NCI-H526 (cell line): ENCODE results near the gene CDH12.
"Not testable (repeated sequence)": the region's sequence is repeated elsewhere in the genome, so short reads cannot be mapped to it uniquely, and the experiment has no call there.

Experiments
- DNase-seq, 2 experiments: peaks; one replicate each; lab custom pipeline; 2025; lab: John Stamatoyannopoulos, UW

Gene CDH12

DNA sequence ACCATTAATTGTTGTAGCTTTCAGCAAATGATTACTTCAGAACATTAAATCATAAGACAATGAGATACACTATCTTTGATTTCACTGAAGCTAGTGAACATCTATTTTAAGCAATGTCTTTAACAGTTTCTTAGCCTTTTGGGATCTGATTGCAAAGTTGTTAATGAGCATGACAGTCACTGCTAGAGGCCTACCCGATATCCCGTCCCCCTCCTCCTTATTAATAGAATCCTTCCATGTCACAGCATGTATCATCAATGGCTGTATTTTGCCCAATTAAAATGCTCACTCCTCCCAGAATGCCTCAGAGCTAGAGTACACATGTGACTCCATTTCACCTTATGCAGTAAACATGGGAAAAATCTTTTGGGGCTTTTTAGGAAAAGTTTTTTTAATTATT is 852.0 kb downstream of the CDH12 start:
- not testable (repeated sequence) for DNase-seq

DNA sequence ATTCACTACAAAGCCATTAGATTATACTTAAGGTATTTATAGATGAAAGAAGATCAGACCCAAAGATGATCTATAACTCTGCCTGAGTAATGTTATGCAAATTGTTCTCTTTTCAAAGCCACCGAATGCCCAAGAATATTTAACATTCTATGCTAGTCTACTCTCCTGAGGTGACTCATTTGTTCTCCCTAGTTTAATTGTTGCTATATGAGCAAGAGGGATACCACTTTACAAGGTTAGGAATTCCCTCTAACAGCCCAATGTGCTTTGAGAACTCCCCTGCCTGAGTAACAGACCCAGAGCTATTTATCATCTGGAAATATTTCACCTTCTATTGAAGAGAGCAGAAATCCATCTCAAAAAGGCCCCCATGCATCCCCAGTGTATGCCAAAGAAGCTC is 867.3 kb downstream of the CDH12 start:
- not testable (repeated sequence) for DNase-seq

DNA sequence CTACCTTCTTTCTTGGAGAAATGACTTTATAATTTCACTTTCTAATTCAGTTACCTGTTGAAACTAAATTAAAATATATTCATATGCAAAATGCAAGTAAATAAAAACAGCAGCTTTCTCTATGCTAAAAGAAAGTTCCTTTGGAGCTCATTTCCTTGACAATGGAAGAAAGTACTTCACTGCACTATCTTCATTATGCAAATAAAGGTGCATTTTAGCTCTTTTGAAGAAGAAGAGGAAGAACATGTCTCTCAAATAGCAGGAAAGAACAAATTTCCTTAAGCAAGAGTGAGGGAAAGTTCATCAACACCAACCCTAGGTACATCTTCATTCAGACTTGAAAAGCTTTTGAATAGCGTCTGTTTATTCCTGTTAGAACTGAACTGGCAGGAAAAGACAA is 901.6 kb downstream of the CDH12 start:
- not testable (repeated sequence) for DNase-seq

DNA sequence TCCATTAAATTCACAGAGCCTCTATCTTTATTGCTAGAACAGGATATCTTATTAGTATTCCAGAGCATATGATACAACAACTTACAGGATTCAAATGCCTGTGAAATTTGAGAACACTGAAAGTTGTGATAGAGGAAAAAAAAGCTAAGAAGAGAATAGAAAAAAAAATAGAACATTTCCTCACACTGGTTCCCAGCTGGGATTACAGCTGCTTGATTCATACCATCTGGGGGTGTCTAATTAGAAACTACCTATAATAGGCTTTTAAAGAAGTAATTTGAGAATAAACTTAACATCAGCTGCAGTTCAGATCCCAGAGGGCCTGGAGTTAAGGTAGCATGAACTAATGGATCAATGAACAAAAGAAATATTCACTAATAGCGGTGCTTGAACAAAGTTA is 922.0 kb downstream of the CDH12 start:
- no peak for DNase-seq

DNA sequence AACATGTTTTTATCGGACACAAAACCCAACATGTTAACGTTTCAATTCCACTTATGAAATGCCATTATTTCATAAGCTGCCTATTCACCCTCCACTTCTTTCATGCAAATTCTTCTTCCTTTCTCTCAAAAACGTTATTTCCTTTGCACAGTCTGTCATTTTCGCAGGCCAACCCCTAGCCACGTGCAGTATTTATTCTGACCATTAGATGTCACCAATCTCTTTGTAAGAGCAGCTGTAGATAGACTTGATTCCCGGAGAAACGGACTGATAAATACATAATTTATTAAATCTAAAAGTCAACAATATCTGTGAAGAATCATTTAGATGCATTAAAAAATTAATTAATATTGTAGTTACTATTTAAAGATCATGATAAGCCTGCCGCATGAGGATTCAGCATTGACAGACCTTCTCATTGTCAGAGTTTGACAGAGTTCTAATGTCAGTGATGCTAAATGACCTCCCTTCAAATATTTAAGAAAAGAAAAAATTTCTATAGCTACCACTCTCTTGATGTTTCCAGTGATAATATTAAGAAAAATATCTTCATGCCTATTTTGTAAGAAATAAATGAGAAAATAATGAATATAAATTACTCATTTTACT is 933.6 kb downstream of the CDH12 start:
- peak; percentile 44 to 77 for DNase-seq

DNA sequence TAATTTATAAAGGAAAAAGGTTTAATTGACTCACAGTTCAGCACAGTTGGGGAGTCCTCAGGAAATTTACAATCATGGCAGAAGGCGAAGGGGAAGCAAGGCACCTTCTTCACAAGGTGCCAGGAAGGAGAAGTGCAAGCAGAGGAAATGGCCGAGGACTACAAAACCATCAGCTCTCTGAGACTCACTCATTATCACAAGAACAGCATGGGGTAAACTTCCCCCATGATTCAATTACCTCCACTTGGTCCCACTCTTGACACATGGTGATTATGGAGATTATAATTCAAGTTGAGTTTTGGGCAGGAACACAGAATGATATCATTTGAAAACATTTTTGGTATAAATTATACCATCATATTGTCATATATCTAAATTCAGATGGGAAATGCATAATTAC is 934.7 kb downstream of the CDH12 start:
- no peak for DNase-seq

DNA sequence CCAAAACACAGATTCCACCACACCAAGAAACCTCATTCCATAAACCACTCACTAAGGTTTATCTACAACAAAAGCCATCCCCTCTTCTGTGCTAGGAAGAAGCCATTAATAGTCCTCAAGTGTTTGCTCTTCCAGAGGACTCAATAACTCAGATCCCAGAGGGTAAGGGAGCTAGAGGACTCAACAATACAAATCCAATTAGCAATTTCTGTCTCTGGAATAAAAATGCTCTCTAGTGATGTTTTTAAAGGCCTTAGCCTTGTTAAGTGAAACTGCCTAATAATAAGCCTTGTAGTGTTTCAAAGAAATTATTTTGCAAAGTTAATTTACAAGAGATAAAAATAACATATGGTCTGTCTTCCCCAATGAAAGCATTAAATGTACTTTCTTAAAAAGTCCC is 942.4 kb downstream of the CDH12 start:
- no peak for DNase-seq

DNA sequence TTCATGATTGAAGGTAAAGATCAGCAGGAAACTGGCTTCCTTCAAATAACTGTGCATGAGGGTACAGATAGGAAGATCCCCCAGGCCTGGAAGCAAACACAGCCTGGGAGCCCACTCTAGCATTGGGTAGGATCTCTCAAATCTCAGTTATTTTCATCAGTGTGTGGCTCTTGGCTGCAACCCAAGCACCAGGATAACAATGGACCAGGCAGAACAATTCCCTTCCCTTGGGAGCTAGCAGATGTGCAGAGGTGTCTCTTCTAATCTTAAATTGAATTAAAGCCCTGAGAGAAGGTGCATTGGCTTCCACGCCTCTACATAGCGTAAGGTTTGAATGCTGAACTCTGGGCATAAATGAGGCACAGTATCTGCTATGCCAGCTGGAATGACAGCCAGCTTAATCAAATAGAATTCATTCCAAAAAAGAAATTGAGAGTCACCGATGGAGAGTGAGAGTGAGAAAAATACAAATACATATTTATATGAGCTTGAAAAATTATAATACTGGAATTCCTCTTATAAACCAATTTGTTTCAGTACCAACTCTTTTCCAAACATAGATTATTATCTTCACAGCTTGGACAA is 957.3 kb downstream of the CDH12 start:
- DNase-seq: no peak

DNA sequence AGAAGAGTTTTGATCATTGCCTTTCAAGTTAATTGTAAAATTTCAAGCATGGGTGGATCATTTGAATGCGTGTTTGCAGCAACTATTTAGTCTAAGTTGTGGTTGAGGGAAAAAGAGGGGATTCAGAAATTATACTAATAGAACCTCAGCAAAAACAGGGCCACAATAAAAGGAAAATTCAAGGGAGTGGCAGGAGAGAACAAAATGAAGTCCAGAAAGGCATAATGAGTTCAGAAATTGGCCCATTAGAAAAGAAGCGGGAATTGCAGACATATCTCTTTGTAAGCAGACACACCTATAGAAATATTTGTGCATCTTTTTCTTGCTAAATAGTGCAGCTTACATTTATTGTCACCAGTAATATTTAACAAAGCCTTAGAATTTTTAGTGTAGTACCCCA is 960.0 kb downstream of the CDH12 start:
- DNase-seq: no peak

DNA sequence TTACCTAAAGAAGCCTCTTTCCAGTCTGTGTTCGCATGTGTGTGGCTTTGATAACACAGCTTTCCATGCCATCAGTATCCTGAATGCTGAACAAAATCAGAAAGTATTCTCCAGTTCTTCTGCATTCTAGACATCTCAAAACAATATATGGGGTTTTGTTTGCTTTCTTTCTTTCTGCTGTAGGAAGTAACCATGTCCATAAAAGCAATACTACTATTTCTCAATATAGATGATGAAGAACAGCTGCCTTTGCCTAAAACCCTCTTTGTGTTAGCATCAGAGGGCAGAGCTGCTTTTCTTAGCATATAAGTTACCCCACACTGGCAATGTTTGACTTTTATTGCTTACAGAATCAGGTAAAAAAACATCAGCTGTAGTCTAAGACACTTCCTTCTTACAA is 963.6 kb downstream of the CDH12 start:
- no peak for DNase-seq

DNA sequence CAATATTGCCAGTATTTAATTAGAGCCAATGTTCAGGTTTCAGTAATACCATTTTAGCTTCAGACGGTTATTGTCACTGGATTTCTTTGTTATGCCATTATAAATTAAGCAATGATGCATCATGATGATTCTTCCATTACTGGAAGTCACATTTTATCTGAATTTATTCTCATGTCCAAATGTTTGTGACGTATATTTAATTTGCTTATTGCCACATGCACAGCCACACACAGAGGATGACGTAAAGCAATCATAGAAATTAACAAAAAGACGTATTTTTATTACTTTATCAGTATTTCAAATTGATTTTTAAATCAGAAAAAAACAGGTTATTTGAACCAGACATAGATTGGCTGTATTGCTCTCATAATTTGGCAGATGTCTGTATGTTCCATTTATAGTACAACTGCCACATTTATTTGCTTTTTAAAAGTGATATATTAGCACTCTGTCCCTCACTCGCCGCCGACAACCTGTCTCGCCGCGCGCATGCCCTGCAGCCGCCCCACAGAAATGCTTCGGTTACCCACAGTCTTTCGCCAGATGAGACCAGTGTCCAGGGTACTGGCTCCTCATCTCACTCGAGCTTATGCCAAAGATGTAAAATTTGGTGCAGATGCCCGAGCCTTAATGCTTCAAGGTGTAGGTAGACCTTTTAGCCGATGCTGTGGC is 970.9 kb downstream of the CDH12 start:
- DNase-seq: no peak

DNA sequence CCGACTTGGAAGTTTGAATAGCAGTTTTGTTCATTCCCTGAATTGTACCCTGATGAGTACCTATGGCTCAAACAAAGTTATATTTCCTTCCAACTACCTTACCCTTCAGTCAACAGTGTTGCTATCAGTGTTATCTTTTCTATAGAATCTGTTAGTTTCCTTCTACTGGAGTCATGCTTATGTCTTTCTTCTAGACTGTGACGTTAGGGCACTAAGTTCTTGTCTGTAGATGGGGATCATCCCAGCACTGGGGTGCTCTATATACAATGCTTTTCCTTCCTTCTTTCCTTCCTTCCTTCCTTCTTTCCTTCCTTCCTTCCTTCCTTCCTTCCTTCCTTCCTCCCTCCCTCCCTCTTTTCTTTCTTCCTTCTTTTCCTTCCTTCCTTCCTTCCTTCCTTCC is 973.0 kb downstream of the CDH12 start:
- DNase-seq: no peak

DNA sequence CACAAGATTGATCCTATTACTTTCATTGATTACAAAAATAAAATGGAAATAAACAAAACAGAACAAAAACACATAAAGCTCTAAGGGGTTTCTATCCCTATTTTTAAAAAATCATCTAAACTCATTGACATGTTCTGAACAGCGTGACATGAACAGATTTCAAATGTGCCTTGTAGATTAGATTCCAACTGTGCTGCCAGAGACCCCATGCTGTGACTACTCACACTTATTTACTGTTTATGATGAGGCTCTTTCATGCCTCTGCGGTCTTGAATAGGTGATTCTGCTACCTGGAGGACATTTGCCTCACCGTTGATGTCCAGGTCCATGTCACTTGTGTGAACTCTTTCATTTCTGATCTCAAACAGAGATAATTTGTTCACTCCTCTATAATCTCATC is 990.2 kb downstream of the CDH12 start:
- no peak for DNase-seq

DNA sequence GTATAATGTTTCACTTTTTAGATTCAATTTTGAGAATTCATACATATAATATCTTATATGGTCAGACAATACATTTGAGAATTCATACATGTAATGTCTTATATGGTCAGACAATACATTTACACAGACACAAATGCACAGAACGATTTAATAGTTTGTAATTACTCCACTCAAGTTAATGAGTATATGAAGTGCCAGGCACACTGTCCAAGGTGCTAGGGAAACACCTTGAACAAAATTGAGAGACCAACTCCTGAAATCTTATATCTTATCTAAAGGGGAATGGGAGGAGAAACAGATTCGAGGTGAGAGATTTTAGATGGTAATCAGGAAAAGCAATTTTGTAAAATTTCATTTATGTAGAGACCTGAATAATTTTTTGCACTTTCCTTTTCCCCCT is 994.7 kb downstream of the CDH12 start:
- no peak for DNase-seq

DNA sequence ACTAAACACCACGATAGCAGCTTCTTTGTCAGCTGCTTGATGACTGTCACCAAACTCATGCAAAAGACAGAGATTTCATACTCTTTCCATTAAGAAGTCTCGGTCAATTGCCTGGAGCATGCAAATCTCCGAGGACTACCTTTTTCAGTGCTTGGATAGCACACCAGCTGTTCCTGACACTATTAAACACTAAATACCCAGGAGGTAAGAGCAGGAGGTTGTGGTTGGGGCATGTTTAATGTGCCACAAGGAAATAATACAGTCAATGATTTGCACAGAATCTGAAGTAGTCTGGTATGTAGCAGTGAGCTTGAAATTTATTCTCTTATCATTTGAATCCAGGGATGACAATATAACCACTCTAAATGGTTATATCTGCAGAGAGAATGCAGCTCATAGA is 996.2 kb downstream of the CDH12 start:
- DNase-seq: peak; percentile 74 to 76

DNA sequence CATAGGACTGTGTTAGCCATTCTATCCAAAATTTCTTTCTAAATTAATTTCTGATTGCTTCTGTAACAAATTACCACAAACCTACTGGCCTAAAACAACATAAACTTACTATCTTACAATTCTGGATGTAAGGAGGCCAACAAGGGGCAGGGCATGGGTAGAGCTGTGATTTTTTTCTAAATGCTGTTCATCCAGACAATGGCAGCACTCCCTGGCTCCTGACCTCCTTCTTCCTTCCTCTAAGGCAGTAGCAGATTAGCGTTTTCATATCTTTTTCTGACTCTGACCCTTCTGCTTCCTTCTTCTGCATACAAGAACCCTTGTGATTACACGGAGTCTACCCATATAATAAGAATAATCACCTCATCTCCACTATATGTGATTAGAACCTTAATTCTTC is 1005.8 kb downstream of the CDH12 start:
- DNase-seq: no peak

DNA sequence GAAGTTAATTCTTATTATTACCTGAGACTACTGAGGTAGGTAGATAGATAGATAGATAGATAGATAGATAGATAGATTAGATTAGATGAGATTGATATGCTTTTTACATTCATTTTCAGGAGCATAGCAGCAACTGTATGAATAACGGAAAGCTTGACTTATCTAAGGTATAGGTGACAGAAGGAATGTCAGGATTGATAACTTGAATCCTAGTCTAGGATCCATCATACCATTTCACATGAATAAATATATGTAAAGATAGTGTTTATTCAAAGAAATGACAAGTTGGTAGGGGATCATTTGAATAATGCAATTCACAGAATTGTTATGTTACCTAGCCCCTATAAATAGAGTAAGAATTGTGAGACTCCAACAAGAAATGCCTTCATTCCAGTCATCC is 1008.2 kb downstream of the CDH12 start:
- no peak for DNase-seq

DNA sequence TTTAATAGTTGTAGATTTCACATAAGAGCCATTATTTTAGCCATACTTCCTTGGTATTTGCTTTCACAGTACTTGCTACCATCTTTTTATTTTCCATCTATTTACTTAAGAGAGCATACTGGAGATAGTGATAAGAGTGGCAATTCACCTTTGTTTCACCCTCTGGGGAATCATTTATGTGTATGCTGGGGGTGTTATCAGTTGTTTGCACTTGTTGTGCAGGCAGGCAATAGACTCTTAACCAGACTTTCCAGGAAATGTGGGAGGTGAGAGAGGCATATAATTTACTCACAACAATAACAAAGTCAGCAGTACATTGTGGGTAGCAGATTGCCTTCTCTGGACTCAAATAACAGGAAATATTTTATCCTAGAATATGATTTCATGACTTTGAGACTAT is 1018.3 kb downstream of the CDH12 start:
- DNase-seq: no peak

DNA sequence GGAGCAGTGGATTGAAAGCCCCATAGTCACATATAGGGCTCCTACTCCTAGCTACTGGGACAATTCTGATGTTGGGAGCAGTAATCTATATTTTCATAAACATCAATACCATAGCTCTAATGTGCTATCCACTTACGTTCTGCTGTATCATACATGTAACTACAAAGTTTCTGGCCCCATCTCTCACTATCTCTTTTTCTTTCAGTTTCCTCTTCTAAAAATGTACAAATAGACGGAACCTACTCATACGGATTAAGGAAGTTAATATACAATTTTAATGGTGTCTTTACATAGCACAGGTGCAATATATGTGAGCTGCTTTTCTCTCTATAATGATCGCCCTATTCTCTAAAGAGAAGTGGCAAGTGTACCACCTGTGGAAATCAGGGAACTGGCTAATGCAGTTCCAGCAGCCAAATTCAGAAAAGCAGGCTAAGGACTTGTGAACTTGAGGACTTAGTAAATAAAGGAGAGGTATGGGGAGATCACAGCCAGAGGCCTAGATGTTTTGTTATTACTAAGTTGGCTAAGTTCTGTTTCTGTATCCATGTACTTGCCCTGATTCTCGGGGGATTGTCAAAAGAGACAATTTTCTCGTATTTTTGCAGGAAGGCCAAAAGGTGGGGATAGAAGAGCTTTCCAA is 1021.9 kb downstream of the CDH12 start:
- no peak for DNase-seq

DNA sequence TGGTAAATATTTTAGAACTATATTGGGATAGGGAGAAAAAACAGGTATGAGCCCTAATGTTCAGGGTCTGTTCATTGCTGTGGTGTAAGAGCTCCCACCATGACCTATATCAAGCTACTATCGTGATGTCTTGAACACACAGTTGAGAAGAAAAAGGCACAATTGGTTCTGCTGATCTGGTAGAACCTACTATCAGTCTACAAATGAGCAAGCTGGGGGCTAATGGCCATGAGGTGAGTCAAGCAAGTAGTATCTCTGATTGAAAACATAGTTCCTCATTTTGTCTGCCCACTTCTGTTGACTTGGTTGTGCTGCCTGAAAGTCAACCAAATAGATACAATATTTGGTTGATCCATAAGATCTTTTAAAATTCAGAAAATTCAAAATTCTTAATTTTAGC is 1026.3 kb downstream of the CDH12 start:
- no peak for DNase-seq

DNA sequence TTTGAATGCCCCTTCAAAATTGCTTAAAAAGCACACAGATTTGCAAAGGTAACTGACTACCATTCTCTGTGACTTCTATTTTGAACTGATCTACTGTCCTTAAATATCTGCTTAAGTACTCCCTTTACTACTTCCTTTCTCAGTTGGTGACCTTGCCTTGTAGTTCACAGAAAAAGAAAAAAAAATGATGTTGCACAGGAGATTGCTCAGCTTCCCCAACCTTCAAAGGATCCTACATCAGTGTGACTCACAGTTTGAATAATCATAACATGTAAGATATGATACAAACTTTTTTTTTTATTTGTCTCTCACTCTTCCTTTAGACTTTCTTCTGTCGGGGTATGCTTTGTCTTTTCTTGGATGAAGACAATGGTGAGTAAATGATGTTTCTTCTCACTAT is 1029.6 kb downstream of the CDH12 start:
- no peak for DNase-seq

DNA sequence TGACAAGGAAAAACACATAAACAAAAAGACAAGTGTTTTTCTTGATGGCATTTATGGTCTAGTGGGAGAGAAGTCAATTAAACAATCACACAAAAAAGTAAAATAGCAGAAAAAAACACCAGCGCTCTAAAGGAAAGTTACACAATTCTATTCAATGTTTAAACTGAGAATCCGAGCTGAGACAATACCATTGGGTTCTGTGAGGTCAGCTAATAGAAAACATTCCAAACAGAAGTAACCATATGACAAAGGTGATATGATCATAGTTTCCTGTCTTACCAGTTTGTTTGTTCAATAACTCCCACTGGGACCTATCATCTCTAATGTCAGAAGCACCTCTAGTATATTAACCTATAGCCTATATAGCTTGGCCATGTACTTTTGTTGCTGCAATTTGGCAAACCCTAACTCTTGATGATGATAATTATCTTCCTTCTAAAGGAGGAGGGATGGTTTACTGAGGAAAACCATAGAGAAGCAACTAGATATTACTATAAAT is 1030.0 kb downstream of the CDH12 start:
- DNase-seq: no peak

DNA sequence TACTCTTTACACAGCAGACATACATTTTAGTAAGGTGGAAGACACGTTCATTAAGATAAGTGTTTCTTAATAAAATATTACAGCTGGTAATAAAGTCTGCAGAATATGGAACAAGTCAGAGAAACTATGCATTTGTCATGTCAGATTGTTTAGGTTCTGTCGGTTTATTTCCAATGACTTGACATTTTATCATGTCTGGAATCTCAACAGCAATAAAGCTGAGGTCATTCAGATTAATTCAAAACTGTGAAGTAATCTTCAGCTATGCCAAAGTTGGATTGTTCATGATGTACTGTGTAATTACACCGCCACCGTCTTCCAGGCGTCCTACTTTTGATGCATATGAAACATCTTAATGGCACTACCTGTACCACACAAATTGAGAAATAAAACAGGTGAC is 1032.6 kb downstream of the CDH12 start:
- DNase-seq: no peak
